ENCODE results near the gene SPINK14.

The SPINK14 gene, protein sequence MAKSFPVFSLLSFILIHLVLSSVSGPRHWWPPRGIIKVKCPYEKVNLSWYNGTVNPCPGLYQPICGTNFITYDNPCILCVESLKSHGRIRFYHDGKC

DNA sequence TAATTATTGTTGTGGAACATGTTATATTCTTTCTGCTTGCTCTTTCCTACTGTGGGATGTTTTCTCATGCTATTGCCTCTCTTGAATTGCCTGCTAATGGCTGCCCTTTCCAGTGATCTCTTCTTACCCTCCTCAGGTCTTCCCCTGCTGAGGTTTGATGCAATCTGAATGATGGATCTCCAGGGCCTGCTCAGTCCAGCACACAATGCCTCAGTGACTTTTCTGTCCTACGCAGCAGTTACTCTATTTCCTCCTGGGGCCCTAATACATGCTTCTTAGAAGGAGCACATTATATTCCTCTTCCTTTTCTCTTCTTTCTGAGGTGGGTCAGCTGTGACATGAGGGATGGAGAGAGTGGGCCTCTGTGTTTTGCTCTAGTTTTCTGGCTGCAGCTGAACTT, at the start of gene SPINK14:
Gene SPINK14, plus strand, starts transcription at position 301 of the 400 bp plus-strand sequence. CDS start 1,187 bp downstream, outside the sequence.
- Histone ChIP-seq H3K9me3 (ENCODE audit: control insufficient read depth in 1 of 2, low read length in 2 of 2) (no peaks in the 10 kb centered on the region), H3K4me1 (ENCODE audit: control insufficient read depth in 1 of 2, insufficient read depth in 2 of 2, low read length in 2 of 2) (no peaks in the 10 kb centered on the region), H3K9ac (ENCODE audit: low read depth in 1 of 2, low read length in 2 of 2) (no peak within 1 kb of the TSS), H3K4me3 (ENCODE audit: low read depth in 1 of 2, low read length in 2 of 2) (no peak within 1 kb of the TSS), H3K27me3 (ENCODE audit: control insufficient read depth in 1 of 2, insufficient read depth in 2 of 2, low read length in 2 of 2) (no peaks in the 10 kb centered on the region), H3K36me3 (ENCODE audit: control insufficient read depth in 1 of 2, insufficient read depth in 2 of 2, low read length in 2 of 2) (no peaks in the 10 kb centered on the region), H3K27ac (ENCODE audit: low read depth, low read length) (no peak within 1 kb of the TSS)

DNA sequence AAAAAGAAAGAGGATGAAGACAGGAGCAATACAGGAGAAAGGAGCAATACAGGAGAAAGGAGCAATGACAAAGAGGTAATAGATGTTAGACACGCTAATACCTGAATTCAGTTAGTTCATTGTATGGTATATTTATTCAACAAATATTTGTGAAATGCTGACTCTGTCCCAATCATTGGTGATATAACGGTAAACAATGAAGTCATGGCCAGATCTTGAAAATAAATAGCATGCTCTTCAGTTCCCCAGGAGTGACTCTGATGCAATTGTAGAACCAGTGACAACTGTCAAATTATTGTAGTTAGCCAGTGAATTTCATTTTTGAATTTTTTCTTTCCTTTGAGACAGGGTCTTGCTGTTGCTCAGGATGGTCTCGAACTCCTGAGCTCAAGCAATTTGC, 48.0 kb upstream of the SPINK14 start:
- Histone ChIP-seq H3K9ac (ENCODE audit: low read depth in 1 of 2, low read length in 2 of 2) (no peak overlapping the region), H3K4me3 (ENCODE audit: low read depth in 1 of 2, low read length in 2 of 2) (no peak overlapping the region), H3K36me3 (ENCODE audit: control insufficient read depth in 1 of 2, insufficient read depth in 2 of 2, low read length in 2 of 2) (no peaks in the 10 kb centered on the region), H3K27ac (ENCODE audit: low read depth, low read length) (no peak overlapping the region), H3K4me1 (ENCODE audit: control insufficient read depth in 1 of 2, insufficient read depth in 2 of 2, low read length in 2 of 2) (no peaks in the 10 kb centered on the region), H3K27me3 (ENCODE audit: control insufficient read depth in 1 of 2, insufficient read depth in 2 of 2, low read length in 2 of 2) (no peaks in the 10 kb centered on the region), H3K9me3 (ENCODE audit: control insufficient read depth in 1 of 2, low read length in 2 of 2) (no peaks in the 10 kb centered on the region)

DNA sequence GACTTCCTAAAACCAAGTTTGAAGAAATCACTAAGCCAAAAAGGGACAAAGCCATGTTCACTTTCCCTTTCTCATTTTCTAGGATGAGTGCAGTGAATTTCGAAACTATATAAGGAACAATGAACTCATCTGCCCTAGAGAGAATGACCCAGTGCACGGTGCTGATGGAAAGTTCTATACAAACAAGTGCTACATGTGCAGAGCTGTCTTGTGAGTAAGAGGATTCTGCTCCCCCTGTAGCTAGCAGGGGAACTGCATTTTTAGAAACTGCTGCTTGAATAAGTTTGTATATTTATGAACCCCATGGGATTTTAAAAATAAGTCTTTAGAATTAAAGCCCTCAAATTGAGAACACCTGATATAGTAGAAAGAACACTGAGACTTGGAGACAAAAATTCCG, 42.7 kb upstream of the SPINK14 start:
- Histone ChIP-seq H3K4me1 (ENCODE audit: control insufficient read depth in 1 of 2, insufficient read depth in 2 of 2, low read length in 2 of 2) (no peaks in the 10 kb centered on the region), H3K4me3 (ENCODE audit: low read depth in 1 of 2, low read length in 2 of 2) (no peak overlapping the region), H3K9me3 (ENCODE audit: control insufficient read depth in 1 of 2, low read length in 2 of 2) (no peaks in the 10 kb centered on the region), H3K9ac (ENCODE audit: low read depth in 1 of 2, low read length in 2 of 2) (no peak overlapping the region), H3K36me3 (ENCODE audit: control insufficient read depth in 1 of 2, insufficient read depth in 2 of 2, low read length in 2 of 2) (no peaks in the 10 kb centered on the region), H3K27ac (ENCODE audit: low read depth, low read length) (no peak overlapping the region), H3K27me3 (ENCODE audit: control insufficient read depth in 1 of 2, insufficient read depth in 2 of 2, low read length in 2 of 2) (no peaks in the 10 kb centered on the region)

DNA sequence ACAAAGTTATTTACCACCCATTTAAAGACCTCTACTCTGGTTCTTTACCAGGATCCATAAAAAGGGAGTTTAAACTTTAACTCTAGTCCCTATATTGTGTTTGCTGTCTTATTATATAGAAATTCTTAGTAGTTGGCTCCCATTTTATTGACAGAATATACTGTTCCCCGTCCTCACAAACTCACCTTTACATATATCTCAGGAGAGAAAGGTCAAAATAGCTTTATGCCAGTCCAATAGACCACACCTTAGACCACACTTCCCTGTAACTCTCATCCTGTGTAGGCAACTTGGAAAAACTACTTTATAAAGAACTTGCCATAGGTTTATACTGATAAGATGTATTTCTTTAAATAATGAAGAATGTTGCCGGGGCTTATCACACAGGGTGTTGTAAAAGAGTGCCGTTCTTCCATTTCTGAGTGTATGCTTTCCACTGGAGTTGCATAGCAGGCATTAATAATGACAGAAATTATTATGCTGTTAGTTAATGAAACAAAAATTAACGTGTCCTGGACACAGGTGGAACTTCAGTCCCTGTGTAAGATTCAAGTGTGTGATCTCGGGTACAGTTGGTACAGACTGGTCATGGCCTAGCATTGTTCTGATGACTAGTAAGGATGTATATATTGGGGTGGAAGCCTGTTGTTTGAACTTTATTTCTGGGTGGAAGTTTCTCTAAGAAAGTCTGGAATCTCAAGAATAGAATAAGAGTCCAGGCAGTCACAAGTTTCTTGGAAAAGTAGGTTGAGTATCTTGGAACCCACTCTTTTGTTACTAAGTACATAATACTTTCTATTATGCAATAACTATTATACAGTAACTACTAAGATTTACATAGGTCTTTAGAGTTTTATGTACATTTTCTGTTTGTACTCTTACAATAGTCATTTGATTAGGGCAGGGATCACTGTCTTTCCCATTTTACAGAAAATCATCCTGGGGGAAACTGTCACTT, 33.0 kb upstream of the SPINK14 start:
- no peaks in the 10 kb centered on the region for H3K4me1 ChIP-seq (ENCODE audit: control insufficient read depth in 1 of 2, insufficient read depth in 2 of 2, low read length in 2 of 2)
- H3K36me3 ChIP-seq (ENCODE audit: control insufficient read depth in 1 of 2, insufficient read depth in 2 of 2, low read length in 2 of 2), result no peaks in the 10 kb centered on the region
- no peaks in the 10 kb centered on the region for H3K9me3 ChIP-seq (ENCODE audit: control insufficient read depth in 1 of 2, low read length in 2 of 2)
- H3K9ac ChIP-seq (ENCODE audit: low read depth in 1 of 2, low read length in 2 of 2), result no peak overlapping the region
- no peaks in the 10 kb centered on the region for H3K27me3 ChIP-seq (ENCODE audit: control insufficient read depth in 1 of 2, insufficient read depth in 2 of 2, low read length in 2 of 2)
- no peak overlapping the region for H3K27ac ChIP-seq (ENCODE audit: low read depth, low read length)
- H3K4me3 ChIP-seq (ENCODE audit: low read depth in 1 of 2, low read length in 2 of 2), result no peak overlapping the region

DNA sequence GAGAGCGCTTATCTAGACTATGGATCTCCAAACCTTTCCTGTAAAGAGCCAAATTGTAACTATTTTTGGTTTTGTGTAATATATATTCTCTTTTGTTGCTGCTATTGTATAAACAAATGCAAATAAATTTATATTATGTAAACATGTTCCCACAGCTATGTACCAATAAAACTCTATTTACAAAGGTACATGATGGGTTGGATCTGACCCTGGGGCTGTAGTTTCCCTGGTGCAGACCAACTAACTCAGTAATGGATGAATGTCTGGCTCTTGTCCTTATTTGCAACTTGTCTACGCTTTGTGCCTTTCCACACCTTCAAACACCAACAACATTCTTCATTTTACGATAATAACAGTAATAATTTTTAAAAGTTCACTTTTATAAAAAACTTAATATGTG, 27.5 kb upstream of the SPINK14 start:
- Histone ChIP-seq H3K9me3 (ENCODE audit: control insufficient read depth in 1 of 2, low read length in 2 of 2) (no peaks in the 10 kb centered on the region), H3K9ac (ENCODE audit: low read depth in 1 of 2, low read length in 2 of 2) (no peak overlapping the region), H3K4me3 (ENCODE audit: low read depth in 1 of 2, low read length in 2 of 2) (no peak overlapping the region), H3K36me3 (ENCODE audit: control insufficient read depth in 1 of 2, insufficient read depth in 2 of 2, low read length in 2 of 2) (no peaks in the 10 kb centered on the region), H3K27ac (ENCODE audit: low read depth, low read length) (no peak overlapping the region), H3K4me1 (ENCODE audit: control insufficient read depth in 1 of 2, insufficient read depth in 2 of 2, low read length in 2 of 2) (no peaks in the 10 kb centered on the region), H3K27me3 (ENCODE audit: control insufficient read depth in 1 of 2, insufficient read depth in 2 of 2, low read length in 2 of 2) (no peaks in the 10 kb centered on the region)

DNA sequence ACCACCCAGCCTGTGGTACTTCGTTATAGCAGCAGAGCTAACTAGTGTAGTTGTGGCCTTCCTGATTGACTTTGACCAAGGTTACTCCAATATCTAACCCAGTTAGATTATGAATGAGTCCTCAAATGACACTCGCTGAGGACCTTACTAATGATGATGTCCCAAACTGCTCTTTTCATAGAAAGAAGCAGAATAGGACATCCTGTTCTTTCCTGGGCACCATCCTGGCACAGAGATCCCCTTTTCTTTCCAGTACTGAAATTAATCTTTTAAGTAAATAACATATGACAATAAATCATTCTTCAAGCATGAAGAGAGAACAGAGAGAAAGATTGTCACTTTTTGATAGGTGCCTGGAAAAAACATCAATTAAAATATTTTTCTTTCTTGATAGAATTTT, 26.7 kb upstream of the SPINK14 start:
- Histone ChIP-seq H3K36me3 (ENCODE audit: control insufficient read depth in 1 of 2, insufficient read depth in 2 of 2, low read length in 2 of 2) (no peaks in the 10 kb centered on the region), H3K4me3 (ENCODE audit: low read depth in 1 of 2, low read length in 2 of 2) (no peak overlapping the region), H3K9ac (ENCODE audit: low read depth in 1 of 2, low read length in 2 of 2) (no peak overlapping the region), H3K4me1 (ENCODE audit: control insufficient read depth in 1 of 2, insufficient read depth in 2 of 2, low read length in 2 of 2) (no peaks in the 10 kb centered on the region), H3K9me3 (ENCODE audit: control insufficient read depth in 1 of 2, low read length in 2 of 2) (no peaks in the 10 kb centered on the region), H3K27ac (ENCODE audit: low read depth, low read length) (no peak overlapping the region), H3K27me3 (ENCODE audit: control insufficient read depth in 1 of 2, insufficient read depth in 2 of 2, low read length in 2 of 2) (no peaks in the 10 kb centered on the region)

DNA sequence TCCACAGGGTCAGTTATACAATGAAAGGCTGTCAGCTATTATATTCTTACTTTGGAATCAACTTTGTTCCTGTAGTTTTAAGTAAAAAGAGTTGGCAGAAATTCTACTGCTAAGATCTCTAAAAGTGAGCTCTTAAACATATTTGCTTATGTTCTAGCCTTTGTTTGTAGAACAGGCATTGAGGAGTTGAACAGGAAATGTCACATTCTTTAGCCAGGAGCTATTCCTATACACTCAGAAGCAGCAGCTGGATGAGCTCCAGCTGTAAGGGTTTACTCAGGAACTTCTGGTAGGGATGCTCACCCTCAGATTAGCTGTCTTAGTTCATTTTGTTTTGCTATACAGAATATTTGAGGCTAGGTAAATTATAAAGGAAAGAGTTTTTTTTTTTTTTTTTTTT, 22.4 kb upstream of the SPINK14 start:
- Histone ChIP-seq H3K9me3 (ENCODE audit: control insufficient read depth in 1 of 2, low read length in 2 of 2) (no peaks in the 10 kb centered on the region), H3K4me3 (ENCODE audit: low read depth in 1 of 2, low read length in 2 of 2) (no peak overlapping the region), H3K4me1 (ENCODE audit: control insufficient read depth in 1 of 2, insufficient read depth in 2 of 2, low read length in 2 of 2) (no peaks in the 10 kb centered on the region), H3K27me3 (ENCODE audit: control insufficient read depth in 1 of 2, insufficient read depth in 2 of 2, low read length in 2 of 2) (no peaks in the 10 kb centered on the region), H3K36me3 (ENCODE audit: control insufficient read depth in 1 of 2, insufficient read depth in 2 of 2, low read length in 2 of 2) (no peaks in the 10 kb centered on the region), H3K27ac (ENCODE audit: low read depth, low read length) (no peak overlapping the region), H3K9ac (ENCODE audit: low read depth in 1 of 2, low read length in 2 of 2) (no peak overlapping the region)

DNA sequence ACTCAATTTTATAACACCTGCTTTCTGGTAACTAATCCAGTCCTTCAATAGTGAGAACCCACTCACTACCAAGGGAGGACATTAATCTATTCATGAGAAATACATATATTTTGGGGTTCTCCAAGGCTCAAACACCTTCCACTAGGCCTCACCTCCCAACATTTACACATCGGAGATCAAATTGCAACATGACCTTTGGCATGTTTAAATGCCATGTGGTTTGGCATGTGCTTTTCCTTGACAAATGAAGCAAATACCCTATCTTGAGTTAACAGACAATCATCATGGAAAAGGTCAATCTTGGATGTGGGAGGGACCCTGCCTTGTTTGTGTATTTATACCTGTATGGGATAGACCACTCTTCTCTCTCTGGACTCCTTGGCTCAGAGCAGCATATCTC, 21.9 kb upstream of the SPINK14 start:
- Histone ChIP-seq H3K9ac (ENCODE audit: low read depth in 1 of 2, low read length in 2 of 2) (no peak overlapping the region), H3K9me3 (ENCODE audit: control insufficient read depth in 1 of 2, low read length in 2 of 2) (no peaks in the 10 kb centered on the region), H3K27ac (ENCODE audit: low read depth, low read length) (no peak overlapping the region), H3K4me3 (ENCODE audit: low read depth in 1 of 2, low read length in 2 of 2) (no peak overlapping the region), H3K27me3 (ENCODE audit: control insufficient read depth in 1 of 2, insufficient read depth in 2 of 2, low read length in 2 of 2) (no peaks in the 10 kb centered on the region), H3K4me1 (ENCODE audit: control insufficient read depth in 1 of 2, insufficient read depth in 2 of 2, low read length in 2 of 2) (no peaks in the 10 kb centered on the region), H3K36me3 (ENCODE audit: control insufficient read depth in 1 of 2, insufficient read depth in 2 of 2, low read length in 2 of 2) (no peaks in the 10 kb centered on the region)

DNA sequence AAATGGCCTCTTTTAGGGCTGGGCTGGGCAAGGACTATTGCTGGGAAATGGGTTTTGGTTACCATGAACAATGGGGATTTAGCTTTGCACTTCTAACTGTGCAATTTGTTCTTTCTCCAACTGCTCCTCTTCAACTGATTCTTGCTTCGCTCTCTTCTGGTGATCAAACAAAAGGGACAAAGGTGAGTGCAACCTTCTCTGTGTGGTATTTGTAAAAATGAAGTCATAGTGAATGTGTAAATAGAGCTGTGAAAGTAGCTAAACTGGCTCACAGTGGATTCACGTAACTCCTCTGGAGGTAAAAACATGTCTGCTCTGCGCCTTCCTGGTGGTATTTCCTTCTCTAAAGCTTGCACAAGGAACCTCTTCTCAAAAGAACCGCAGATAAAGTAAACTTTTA, 20.9 kb upstream of the SPINK14 start:
- no peaks in the 10 kb centered on the region for H3K36me3 ChIP-seq (ENCODE audit: control insufficient read depth in 1 of 2, insufficient read depth in 2 of 2, low read length in 2 of 2)
- H3K27ac ChIP-seq (ENCODE audit: low read depth, low read length), result no peak overlapping the region
- H3K4me1 ChIP-seq (ENCODE audit: control insufficient read depth in 1 of 2, insufficient read depth in 2 of 2, low read length in 2 of 2), result no peaks in the 10 kb centered on the region
- H3K9me3 ChIP-seq (ENCODE audit: control insufficient read depth in 1 of 2, low read length in 2 of 2), result no peaks in the 10 kb centered on the region
- no peak overlapping the region for H3K4me3 ChIP-seq (ENCODE audit: low read depth in 1 of 2, low read length in 2 of 2)
- H3K9ac ChIP-seq (ENCODE audit: low read depth in 1 of 2, low read length in 2 of 2), result no peak overlapping the region
- H3K27me3 ChIP-seq (ENCODE audit: control insufficient read depth in 1 of 2, insufficient read depth in 2 of 2, low read length in 2 of 2), result no peaks in the 10 kb centered on the region

DNA sequence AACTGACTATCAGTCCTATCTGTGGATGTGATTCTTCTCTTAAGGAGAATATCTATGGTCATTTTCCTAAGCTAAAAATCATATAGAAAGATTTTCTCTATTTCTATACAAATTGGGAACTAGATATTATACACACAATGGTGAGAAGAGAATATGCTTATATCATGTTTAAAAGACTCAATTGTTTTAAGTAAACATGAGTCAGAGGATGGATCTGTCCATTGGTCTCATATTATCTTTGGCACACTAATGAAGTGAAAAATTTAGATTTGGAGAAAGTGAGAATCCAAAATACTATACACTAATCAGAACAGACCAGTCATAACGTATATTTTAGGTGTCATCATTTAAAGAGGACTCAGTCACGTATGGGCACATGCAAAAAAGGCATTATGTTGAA, 16.5 kb upstream of the SPINK14 start:
- Histone ChIP-seq H3K4me1 (ENCODE audit: control insufficient read depth in 1 of 2, insufficient read depth in 2 of 2, low read length in 2 of 2) (no peaks in the 10 kb centered on the region), H3K9me3 (ENCODE audit: control insufficient read depth in 1 of 2, low read length in 2 of 2) (no peaks in the 10 kb centered on the region)

More for the DNA sequence above, 16.5 kb upstream of the SPINK14 start:
- Histone ChIP-seq H3K9ac (ENCODE audit: low read depth in 1 of 2, low read length in 2 of 2) (no peak overlapping the region), H3K4me3 (ENCODE audit: low read depth in 1 of 2, low read length in 2 of 2) (no peak overlapping the region), H3K27ac (ENCODE audit: low read depth, low read length) (no peak overlapping the region), H3K27me3 (ENCODE audit: control insufficient read depth in 1 of 2, insufficient read depth in 2 of 2, low read length in 2 of 2) (no peaks in the 10 kb centered on the region), H3K36me3 (ENCODE audit: control insufficient read depth in 1 of 2, insufficient read depth in 2 of 2, low read length in 2 of 2) (no peaks in the 10 kb centered on the region)

Data from duodenal mucosa (tissue), 2 donors.